Epidermal melanocyte (primary cell): ENCODE measurements around the gene ADCK1.
"Not testable (repeated sequence)": the region's sequence is repeated elsewhere in the genome, so short reads cannot be mapped to it uniquely, and the experiment has no call there.

Source experiments
- DNase-seq: peaks from one replicate; pipeline ENCODE4 v3.0.0; 2011; ENCODE audit warnings: low spot score; ENCODE audit not compliant: insufficient read length

ADCK1 gene

DNA sequence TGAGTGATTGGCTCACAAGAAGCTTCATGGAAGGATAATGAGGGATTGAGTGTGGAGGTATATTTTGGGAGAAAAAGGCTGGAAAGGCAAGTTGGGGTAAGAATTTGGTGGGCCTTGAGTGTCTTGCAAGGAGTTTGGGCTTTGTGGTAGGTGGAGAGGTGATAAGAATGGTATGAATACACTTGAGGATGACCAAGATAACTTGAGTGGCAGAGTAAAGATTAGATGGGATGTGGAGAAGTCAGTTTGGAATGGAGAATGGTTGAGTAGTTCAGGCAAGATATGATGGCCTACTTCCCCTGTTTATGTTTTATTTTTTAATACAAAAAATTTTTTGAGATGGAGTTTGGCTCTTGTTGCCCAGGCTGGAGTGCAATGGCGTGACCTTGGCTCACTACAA is 9.1 kb downstream of the ADCK1 start:
- DNase-seq, result no peak

DNA sequence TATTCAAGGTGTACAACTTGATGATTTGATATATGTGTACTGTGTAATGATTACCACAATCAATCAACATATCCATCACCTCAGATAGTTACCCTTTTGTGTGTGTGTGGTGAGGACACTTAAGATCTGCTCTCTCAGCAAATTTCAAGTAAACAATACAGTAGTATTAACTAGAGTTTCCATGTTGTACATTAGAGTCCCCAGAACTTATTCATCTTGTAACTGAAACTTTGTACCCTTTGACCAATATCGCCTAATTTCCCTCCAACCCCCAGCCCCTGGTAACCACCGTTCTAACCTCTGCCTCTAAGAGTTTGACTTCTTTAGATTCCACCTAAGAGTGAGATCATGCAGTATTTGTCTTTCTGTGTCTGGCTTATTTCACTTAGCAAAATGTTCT is 12.1 kb downstream of the ADCK1 start:
- DNase-seq, result no peak

DNA sequence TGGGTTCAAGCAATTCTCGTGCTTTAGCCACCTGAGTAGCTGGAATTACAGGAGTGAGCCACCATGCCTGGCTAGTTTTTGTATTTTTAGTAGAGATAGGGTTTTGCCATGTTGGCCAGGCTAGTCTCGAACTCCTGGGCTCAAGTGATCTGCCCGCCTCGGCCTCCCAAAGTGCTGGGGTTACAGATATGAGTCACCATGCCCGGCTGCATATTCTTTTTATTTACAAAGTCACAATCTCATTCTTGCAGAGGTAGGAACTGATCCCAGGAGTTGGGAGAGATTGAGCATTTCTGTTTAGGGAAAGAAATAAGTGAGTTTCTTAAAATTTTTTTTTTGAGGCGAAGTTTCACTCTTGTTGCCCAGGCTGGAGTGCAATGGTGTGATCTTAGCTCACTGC is 12.8 kb downstream of the ADCK1 start:
- DNase-seq, result not testable (repeated sequence)

DNA sequence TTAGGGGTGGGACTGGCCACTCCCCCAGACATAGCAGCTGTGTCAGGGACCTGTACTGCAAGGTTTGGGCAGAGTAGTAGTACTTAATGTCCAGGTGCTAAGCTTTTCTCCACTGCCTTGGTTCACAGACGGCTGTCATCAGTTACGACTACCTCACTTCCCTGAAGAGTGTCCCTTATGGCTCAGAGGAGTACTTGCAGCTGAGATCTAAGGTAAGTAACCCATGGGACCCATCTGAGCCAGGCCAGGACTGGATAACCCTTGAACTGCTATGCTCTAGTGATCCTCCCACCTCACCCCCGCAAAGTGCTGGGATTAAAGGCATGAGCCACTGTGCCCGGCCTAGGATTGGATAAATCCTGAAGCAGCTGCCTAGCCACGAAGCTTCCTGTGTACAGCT is 22.4 kb downstream of the ADCK1 start:
- no peak for DNase-seq

DNA sequence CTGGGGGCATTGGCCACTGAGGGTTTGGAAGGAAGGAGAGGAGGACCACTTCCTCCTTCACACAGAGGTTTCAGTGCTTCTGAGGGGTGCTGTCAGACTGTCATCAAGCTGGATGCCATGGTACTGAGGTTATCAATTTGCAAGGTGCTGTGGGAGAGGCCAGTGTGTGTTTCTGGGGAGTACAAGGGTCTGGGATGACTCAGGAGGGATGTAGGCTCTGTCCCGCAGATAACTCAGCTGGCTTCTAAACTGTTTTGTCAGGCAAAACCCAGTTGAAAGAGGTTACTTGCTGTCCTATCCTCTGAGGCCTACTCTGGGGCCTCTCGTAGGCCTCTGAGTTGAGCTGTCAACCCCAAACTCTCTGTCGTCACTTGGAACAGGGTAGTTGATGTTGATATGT is 22.8 kb downstream of the ADCK1 start:
- DNase-seq, result no peak

DNA sequence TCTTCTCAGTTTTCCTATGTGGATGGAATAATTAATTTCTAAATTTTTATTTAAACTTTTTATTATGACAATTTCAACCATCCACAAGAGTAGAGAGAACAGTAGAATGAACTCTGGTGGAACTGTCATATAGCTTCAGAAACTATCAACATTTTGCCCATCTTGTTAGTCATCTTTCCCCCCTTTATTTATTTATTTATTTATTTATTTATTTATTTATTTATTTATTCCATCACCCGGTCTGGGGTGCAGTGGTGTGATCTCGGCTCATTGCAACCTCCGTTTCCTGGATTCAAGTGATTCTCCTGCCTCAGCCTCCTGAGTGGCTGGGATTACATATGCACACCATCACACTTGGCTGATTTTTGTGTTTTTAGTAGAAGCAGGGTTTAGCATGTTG is 23.5 kb downstream of the ADCK1 start:
- no peak for DNase-seq

DNA sequence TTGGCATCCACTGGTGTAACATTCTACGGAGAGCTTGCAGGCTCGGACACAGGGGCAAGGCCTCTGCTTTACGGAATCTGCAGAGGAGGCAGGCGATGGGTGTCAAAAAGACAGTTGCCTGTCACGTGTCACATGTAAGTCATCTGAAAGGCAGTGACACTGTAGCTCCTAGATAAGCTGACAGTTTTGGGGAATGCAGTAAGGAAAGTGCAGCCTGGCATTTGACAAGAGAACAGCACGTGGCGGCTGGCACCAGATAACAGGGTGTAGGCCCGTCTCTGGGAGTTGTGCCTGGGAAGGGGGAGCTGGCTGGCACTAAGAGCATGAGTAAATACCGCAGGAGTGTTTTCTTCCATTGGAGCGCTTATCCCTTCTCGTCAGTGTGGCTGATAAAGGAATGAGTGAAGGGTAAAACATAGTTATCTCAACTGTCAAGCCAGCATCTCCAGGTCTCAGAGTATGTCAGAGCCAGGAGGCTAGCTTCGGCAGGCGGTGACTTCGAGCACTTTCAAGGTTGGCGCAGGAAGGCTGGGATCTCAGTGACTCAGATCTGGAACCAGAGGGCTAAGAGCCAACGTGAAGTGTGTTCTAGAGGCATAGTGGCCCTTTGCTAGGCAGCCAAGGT is 26.1 kb downstream of the ADCK1 start:
- no peak for DNase-seq

DNA sequence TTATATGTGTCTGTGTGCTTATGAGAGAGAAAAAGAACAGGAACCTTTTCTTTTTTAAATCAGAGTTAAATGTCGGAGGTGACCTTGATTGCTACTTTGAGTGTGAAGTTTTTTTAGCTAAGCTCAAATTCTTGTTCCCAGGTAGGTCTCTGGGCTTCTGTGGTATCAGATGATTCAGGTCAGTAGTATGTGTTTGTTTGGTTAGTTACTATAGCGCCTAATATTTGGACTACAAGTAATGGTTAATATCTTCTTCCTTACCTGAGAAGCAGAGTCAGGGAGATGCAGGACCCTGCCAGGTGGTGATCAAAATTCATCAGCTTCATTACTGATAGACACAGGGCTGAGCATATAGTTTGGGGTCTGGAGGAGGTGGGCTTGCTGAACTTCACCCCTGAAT is 30.8 kb downstream of the ADCK1 start:
- no peak for DNase-seq

DNA sequence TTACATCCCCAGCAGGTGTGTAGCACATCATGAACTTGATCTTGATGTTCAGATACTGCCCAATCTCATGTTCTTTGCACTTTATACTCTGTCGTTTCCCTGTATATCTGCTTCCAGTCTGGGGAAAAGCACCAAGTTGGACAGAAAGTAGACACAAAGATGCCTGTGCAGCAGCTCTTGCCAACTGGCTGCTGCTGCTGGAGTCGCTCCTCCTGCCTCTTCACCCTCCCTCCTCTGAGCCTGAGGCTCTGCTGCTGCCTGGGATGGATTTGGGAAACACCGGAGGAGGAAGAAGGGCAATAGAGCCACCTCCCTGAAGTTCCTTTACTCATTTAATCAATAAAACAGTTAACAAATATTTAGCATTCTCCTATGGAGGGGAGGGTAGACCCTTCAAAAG is 32.4 kb downstream of the ADCK1 start:
- no peak for DNase-seq

DNA sequence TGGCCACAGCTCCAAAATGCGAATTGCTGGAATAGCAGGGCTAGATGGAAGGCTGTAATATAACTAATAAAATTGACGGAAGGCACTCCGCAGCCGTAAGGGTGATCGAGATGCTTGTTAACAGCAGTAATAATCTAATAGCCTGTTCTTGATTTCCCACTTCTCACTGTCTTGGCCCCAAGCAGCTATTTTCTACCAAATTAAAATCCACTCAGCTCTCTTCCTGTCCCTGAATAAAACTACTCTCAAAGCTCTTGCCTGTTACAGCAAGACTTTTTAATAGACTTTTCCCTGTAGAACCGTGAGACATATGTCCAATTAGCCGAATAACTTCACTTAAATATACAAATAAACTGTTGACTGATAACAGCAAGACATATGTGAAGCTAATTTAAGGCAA is 38.0 kb downstream of the ADCK1 start:
- no peak for DNase-seq

DNA sequence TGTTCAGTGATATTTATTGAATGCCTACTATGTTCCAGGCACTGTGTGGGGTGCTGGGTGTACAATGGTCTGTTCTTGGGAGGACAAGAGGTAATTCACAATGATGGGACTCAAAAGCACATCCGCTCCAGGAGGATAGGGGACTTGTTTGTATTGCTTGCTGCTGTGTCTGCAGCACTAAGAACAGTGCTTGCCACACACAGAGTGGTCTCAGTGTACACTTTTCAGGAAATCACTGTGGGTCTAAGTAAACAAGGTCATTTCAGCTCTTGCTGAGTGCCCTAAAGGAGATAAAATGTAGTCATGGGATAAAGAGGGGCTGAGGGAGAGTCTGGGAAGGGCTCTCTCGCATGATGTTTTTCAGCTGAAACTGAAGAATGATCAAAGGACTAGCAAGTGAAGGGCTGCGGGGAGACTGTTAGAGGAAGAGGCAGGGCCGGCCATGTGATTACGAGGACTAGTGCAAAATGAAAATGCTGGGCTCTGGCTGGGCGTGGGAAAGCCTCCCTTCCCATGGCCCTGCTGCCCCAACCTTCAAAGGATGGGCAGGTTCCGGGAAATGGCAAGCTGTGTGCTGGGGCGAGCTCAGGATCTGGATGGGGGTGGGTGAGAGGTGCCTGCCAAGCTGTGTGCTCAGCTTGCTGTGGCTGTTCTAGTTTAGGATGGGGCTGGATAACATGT is 39.1 kb downstream of the ADCK1 start:
- DNase-seq, result no peak

DNA sequence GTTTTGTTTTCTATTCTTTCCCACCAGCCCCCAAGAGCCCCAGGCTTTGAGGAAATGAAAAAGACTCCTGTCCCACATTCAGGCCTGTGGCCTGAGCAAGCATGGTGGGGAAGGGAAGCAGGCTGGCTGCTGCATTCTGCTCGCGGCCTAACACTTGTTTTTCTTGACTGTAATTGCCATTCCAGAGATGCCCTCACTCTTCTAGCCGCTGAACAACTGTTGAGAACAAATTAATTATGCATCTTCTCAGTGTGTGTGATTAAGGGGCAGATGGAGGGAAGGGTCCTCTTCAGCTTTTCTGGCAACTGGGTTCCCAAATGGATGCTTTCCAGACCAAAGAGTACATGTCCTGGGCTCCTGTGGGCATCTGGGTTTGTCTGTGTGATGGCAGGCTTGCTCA is 43.3 kb downstream of the ADCK1 start:
- no peak for DNase-seq

DNA sequence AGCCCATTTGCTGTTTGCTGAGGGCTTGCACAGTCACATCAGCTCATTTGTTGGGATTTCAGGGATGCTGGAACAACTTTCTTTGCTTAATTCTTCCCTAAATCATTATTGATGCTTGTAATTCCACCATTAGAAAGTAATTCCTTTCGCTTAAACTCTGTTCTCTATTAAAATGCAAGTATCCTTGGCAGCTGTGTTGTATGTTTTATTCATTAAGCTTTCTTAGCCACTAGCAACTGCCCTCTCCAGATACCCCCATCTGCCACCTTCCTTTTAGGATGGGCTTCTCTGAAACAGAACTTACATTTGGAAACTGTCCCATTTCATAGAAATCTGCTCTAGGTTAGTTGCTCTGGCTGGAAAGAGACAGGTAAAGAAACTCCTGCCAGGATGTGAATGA is 43.7 kb downstream of the ADCK1 start:
- no peak for DNase-seq

DNA sequence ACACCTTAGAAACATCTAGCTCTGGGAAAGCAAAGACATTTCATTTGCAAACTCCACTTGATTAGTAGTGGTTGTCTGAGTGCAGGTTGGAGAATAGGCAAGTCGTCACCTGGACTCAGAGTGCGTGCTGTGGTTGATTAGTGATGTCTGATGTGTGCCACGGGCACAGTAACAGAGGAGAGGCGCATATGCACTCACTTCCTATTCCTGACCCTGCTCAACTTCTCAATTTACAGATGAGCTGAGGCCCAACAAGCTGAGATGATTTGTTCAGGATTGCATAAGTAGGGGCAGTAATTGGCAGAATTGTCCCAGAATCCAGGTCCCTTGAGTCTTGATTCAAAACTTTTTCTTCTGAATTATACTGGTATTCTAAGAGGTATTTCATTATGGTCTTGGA is 44.9 kb downstream of the ADCK1 start:
- no peak for DNase-seq

DNA sequence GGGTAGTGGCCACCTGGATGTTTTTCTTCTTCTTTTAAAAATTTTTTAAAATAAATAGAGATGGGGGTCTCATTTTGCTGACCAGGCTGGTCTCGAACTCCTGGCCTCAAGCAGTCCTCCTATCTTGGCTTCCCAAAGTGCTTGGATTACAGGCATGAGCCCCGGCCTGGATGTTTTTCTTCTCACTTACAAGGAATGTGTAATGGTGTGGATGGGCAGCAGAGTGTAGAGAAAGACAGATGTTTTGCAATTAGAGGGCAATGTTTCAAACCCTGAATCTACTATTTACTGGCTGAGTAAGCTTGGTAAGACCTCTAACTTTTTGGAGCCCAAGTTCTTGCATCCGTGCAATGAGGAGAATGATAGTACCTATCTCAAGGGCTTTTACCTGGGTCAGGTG is 48.1 kb downstream of the ADCK1 start:
- DNase-seq, result no peak

DNA sequence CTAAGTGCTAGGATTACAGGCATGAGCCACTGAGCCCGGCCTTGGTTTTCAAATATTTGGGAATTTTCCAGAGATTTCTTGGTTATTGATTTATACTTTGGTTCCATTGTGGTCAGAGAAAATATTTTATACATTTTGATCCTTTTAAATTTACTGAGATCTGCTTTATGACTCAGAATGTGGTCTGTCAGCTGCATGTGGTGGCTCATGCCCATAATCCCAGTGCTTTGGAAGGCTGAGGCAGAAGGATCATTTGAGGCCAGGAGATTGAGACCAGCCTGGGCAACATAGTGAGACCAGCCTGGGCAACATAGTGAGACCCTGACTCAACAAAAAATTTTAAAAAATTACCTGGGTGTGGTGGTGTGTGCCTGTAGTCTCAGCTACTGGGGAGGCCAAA is 49.8 kb downstream of the ADCK1 start:
- DNase-seq, result no peak

DNA sequence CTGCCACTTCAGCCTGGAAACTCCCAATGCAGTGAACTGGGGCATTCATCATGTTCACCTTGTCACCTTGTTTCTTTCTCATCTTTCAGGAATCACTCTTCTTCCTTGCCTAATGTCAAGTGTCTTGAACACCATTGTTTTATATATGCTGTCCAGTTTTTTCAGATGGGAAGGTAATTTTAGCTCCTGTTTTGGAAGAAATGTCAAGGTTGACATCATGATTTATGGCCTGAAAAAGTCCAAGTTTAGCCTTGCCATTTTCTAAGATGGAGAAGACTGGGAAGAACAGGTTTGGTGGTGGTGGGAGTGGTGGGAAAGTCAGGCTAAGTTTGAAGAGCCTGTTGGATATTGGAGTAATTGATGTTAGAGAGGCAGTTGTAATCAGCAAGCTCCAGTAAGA is 54.0 kb downstream of the ADCK1 start:
- no peak for DNase-seq

DNA sequence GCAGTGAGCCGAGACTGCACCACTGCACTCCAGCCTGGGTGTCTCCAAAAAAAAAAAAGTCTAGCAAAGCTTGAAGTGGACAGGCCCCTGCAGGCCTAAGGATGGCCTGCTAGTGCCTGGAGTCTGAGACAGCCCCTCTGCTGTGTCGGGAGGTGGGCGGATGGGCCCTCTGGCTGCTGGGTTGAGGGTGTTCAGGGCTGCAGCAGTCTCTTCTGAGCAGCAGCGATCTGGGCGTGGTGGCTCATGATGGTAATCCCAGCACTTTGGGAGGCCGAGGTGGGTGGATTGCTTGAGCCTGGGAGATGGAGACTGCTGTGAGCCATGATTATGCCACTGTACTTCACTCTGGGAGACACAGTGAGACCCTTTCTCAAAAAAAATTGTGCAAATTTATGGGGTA is 57.0 kb downstream of the ADCK1 start:
- DNase-seq, result no peak

DNA sequence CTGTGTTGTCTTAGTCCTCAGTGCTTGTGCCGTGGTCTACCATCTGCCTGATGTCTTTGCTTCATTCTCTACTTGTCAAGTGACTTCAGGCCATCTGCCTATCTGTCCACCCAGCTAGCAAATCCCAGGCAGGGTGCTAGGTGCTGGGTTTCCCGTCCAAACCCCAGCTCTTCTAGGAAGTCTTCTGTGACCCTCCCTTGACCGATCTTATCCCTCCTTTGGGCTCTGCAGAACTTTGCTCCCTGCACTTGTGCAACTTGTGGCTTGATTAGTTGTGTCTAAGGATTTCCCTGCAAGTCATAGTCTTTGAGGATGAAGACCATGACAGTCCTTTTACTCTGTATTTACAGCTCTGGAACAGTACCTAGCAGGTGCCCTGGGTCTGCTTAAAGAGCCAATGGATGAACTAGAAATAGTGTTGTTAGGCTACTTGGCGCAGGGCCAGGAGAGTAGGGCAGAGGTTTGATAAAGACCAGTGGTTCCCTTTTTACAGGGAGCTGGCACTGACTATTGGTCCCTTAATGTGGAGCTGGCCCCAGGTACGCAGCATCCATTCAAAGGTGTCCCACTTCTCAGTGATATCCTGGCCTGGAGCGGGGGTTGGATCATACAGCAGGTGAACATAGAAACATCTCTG is 60.1 kb downstream of the ADCK1 start:
- DNase-seq, result no peak

DNA sequence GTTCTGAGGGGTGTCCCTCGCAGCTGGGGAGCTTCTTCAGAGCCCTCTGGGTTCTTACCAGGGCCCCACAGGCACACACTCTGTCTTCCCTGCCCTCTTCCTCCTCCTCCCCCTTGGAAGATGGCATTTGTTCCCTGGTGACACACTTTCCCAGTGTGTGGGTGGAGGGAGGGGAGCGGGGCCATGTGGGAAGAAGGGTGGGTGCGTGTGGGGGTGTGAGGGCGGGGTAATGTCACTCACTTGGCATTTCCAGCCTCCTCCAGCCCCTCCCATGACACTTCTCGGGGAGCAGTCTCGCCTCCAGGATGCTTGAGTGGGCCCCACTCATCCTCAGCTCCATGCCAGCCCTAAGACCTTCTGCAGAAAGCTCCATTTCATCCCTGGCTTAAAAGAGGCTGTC is 61.3 kb downstream of the ADCK1 start:
- no peak for DNase-seq

DNA sequence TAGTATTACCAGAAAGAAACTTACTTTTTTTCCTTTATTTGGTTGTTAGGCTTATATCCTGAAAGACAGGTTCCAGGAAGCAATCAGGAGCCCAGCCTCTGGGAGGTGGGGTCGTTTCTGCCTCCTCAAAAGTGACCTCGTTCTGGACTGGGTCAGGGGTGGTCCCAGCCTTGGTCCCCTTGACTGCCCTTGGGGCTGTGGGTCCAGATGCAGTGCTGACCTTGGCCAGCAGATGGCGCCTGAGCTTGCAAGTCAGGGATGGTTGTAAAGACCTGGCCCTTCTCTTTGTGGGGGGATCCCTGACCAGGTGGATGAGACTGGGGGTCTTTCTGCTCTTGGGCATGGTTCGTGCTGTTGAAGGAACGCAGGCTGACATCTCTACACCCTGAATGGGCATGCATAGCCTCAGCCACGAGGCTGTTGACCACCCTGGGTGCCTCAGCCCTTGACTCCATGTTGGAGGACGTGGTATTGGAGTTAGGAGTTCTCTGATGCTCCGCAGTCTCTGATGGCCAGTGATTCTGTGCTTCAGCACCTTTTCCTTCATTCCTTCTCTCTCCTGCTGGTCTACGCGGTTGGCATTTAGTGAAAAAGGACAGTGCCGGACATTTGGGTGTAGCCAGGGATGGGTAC is 62.4 kb downstream of the ADCK1 start:
- peak; percentile 73 for DNase-seq

DNA sequence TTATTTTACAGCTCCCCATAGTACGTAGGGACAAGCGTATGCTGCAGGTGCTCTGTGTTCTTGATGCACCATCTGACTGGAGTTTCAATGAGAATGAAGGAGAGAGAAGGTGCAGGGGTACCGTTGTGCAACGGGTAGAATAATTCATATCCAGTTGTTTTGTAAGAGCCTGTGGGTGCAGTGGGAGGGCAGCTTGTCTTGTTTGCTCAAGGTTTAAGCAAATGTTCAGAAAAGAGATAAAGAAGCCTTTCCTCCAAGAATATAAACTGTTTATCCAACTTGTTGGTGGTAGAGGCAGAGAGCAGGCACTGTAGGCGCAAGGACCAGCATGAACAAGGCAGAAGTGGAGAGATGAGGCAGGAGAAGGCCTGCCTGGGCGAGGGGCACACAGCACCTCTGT is 64.2 kb downstream of the ADCK1 start:
- DNase-seq, result no peak

DNA sequence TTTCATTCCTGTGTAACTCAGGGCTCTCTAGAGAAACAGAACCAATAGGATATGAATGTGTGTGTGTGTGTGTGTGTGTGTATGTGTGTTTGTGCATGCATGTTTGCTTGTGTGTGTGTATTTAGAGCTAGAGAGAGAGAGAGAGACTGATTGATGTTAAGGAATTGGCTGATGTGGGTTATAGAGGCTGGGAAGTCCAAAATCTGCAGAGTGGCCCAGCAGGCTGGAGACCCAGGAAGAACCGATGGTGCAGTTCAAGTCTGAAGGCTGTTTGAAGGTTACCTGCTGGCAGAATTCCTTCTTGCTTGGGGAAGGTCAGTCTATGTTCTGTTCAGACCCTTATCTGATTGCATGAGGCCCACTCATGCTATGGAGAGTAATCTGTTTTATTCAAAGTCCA is 64.7 kb downstream of the ADCK1 start:
- no peak for DNase-seq
